Mesenchymal stem cell (in vitro differentiated cells and primary cell): ENCODE measurements around the gene SYNDIG1L.

Source experiments
- DNase-seq: peaks from one replicate; pipeline ENCODE4 v3.0.0-alpha.2; 2013
- H2AFZ ChIP-seq: one replicate; pipeline ENCODE4 v1.6.1; 2013; ENCODE audit warnings: low read depth, mild to moderate bottlenecking, control low read depth, inconsistent platforms, low read length, moderate library complexity
- H2AK5ac ChIP-seq: 2 replicates; pipeline ENCODE4 v1.6.1; 2013; ENCODE audit warnings: low read length, moderate library complexity, mild to moderate bottlenecking, inconsistent platforms; ENCODE audit not compliant: severe bottlenecking
- H2BK120ac ChIP-seq: one replicate; pipeline ENCODE4 v1.6.1; 2013; ENCODE audit warnings: low read depth, mild to moderate bottlenecking, inconsistent platforms, low read length, moderate library complexity
- H2BK12ac ChIP-seq, 2 experiments: one replicate each; pipeline ENCODE4 v1.6.1; 2013; ENCODE audit warnings: inconsistent platforms in 2 of 2, low read length in 2 of 2, mild to moderate bottlenecking in 2 of 2, moderate library complexity in 2 of 2, control low read depth in 1 of 2
- H2BK15ac ChIP-seq: one replicate; pipeline ENCODE4 v1.6.1; 2013; ENCODE audit warnings: mild to moderate bottlenecking, low read depth, inconsistent platforms; ENCODE audit not compliant: poor library complexity, severe bottlenecking
- H2BK5ac ChIP-seq: 2 replicates; pipeline ENCODE4 v1.6.1; 2013; ENCODE audit warnings: low read depth, mild to moderate bottlenecking, low read length, control low read depth, inconsistent platforms; ENCODE audit not compliant: poor library complexity, severe bottlenecking
- H3K14ac ChIP-seq, 2 experiments: one replicate each; pipeline ENCODE4 v1.6.1; 2013; ENCODE audit warnings: inconsistent platforms in 2 of 2, low read length in 2 of 2, control low read depth in 1 of 2, mild to moderate bottlenecking in 1 of 2, moderate library complexity in 1 of 2
- H3K18ac ChIP-seq, 2 experiments: one replicate each; pipeline ENCODE4 v1.6.1; 2013; ENCODE audit warnings: inconsistent platforms in 2 of 2, low read length in 2 of 2, control low read depth in 1 of 2, low read depth in 1 of 2, mild to moderate bottlenecking in 1 of 2
- H3K23ac ChIP-seq, 2 experiments: one replicate each; pipeline ENCODE4 v1.6.1; 2013; ENCODE audit warnings: inconsistent platforms in 2 of 2, low read length in 2 of 2, mild to moderate bottlenecking in 2 of 2, moderate library complexity in 2 of 2, control low read depth in 1 of 2
- H3K27ac ChIP-seq: 2 replicates; pipeline ENCODE4 v1.5.1; 2013; ENCODE audit warnings: mild to moderate bottlenecking, moderate library complexity, low read length, control low read depth, inconsistent platforms; ENCODE audit not compliant: poor library complexity, severe bottlenecking
- H3K27me3 ChIP-seq, 2 experiments: 2 replicates each; pipeline versions ENCODE4 v1.6.1 to v1.7.0; 2013; ENCODE audit warnings: low read length in 2 of 2, mild to moderate bottlenecking in 2 of 2, moderate library complexity in 2 of 2, control low read depth in 1 of 2, inconsistent platforms in 1 of 2; ENCODE audit not compliant: control insufficient read depth in 1 of 2, insufficient read depth in 1 of 2
- H3K36me3 ChIP-seq, 2 experiments: 2 replicates each; pipeline versions ENCODE4 v1.6.1 to v1.7.0; 2013; ENCODE audit warnings: low read length in 2 of 2, control low read depth in 1 of 2, inconsistent platforms in 1 of 2, low read depth in 1 of 2, mild to moderate bottlenecking in 1 of 2; ENCODE audit not compliant: insufficient read depth in 2 of 2, control insufficient read depth in 1 of 2
- H3K4ac ChIP-seq, 2 experiments: one replicate each; pipeline ENCODE4 v1.6.1; 2013; ENCODE audit warnings: inconsistent platforms in 2 of 2, low read length in 2 of 2, mild to moderate bottlenecking in 2 of 2, moderate library complexity in 2 of 2, control low read depth in 1 of 2, low read depth in 1 of 2
- H3K4me1 ChIP-seq: 2 replicates; pipeline ENCODE4 v1.6.1; 2013; ENCODE audit warnings: low read depth, low read length, control low read depth; ENCODE audit not compliant: control insufficient read depth, insufficient read depth
- H3K4me2 ChIP-seq: 2 replicates; pipeline ENCODE4 v1.6.1; 2013; ENCODE audit warnings: low read length, mild to moderate bottlenecking, inconsistent platforms; ENCODE audit not compliant: poor library complexity, severe bottlenecking
- H3K4me3 ChIP-seq, 2 experiments: 2 replicates each; pipeline versions ENCODE4 v1.5.1 to v1.7.0; 2013; ENCODE audit warnings: low read length in 2 of 2, mild to moderate bottlenecking in 2 of 2, control low read depth in 1 of 2, low read depth in 1 of 2; ENCODE audit not compliant: insufficient read depth in 1 of 2
- H3K79me1 ChIP-seq: replicated peaks from 2 replicates; pipeline ENCODE4 v1.6.1; 2013; ENCODE audit warnings: mild to moderate bottlenecking, control low read depth, low read length, inconsistent platforms; ENCODE audit not compliant: poor library complexity, severe bottlenecking
- H3K9ac ChIP-seq: 2 replicates; pipeline ENCODE4 v1.7.0; 2013; ENCODE audit warnings: mild to moderate bottlenecking, low read length, moderate library complexity
- H3K9me3 ChIP-seq: 2 replicates; pipeline ENCODE4 v1.7.0; 2013; ENCODE audit warnings: mild to moderate bottlenecking, low read length; ENCODE audit not compliant: control insufficient read depth
- H4K8ac ChIP-seq: one replicate; pipeline ENCODE4 v1.6.1; 2013; ENCODE audit warnings: inconsistent platforms, mild to moderate bottlenecking, low read length, moderate library complexity
- H4K91ac ChIP-seq: one replicate; pipeline ENCODE4 v1.6.1; 2013; ENCODE audit warnings: mild to moderate bottlenecking, low read length, inconsistent platforms
- WGBS: methylation state at CpG from one replicate; pipeline ENCODE4 v1.1.7; 2013; ENCODE audit warnings: mixed read lengths; 5-methylcytosine and 5-hydroxymethylcytosine counted together

SYNDIG1L gene

GRCh38 chr14:74463697-74464096, 37.7 kb upstream of the SYNDIG1L start:
- no peaks in the 10 kb centered on the region for H3K79me1 ChIP-seq
- H3K36me3 ChIP-seq: no peaks in the 10 kb centered on the region
- H3K4me2 ChIP-seq: no peak overlapping the region
- peaks cover 26 to 32% of the 10 kb centered on the region in 2 experiments for H3K27me3 ChIP-seq
- no peak overlapping the region for H3K18ac ChIP-seq
- H2BK5ac ChIP-seq: no peak overlapping the region
- H2AK5ac ChIP-seq: no peak overlapping the region
- H3K4ac ChIP-seq: no peak overlapping the region
- H4K8ac ChIP-seq: no peak overlapping the region
- no peak overlapping the region for H3K14ac ChIP-seq
- WGBS: 87% methylated on average over 5 of the region's 5 CpGs
- H4K91ac ChIP-seq: no peak overlapping the region
- no peak overlapping the region for H2BK15ac ChIP-seq
- no peak overlapping the region for H3K27ac ChIP-seq
- H3K9me3 ChIP-seq: no peaks in the 10 kb centered on the region
- no peak for DNase-seq
- H3K9ac ChIP-seq: no peak overlapping the region
- no peak overlapping the region for H2BK12ac ChIP-seq
- no peaks in the 10 kb centered on the region for H3K4me1 ChIP-seq
- H3K23ac ChIP-seq: no peak overlapping the region
- no peak overlapping the region for H2BK120ac ChIP-seq
- no peak overlapping the region for H3K4me3 ChIP-seq
- no peak overlapping the region for H2AFZ ChIP-seq

GRCh38 chr14:74462993-74463392, 37.0 kb upstream of the SYNDIG1L start:
- H4K91ac ChIP-seq: no peak overlapping the region
- 92% methylated on average over 3 of the region's 3 CpGs for WGBS

GRCh38 chr14:74459976-74460375, 34.0 kb upstream of the SYNDIG1L start:
- H3K4me3 ChIP-seq: no peak overlapping the region
- H3K18ac ChIP-seq: no peak overlapping the region
- no peak overlapping the region for H3K14ac ChIP-seq
- no peak overlapping the region for H3K23ac ChIP-seq
- no peaks in the 10 kb centered on the region for H3K79me1 ChIP-seq
- no peak overlapping the region for H2AFZ ChIP-seq
- H3K4me2 ChIP-seq: no peak overlapping the region
- H2BK12ac ChIP-seq: no peak overlapping the region
- H3K4me1 ChIP-seq: no peaks in the 10 kb centered on the region
- H3K27ac ChIP-seq: no peak overlapping the region
- no peak overlapping the region for H2BK120ac ChIP-seq
- no peak for DNase-seq
- no peak overlapping the region for H2AK5ac ChIP-seq
- no peaks in the 10 kb centered on the region for H3K9me3 ChIP-seq
- H2BK5ac ChIP-seq: no peak overlapping the region
- no peaks in the 10 kb centered on the region for H3K36me3 ChIP-seq
- H4K91ac ChIP-seq: no peak overlapping the region
- no peak overlapping the region for H3K9ac ChIP-seq
- H3K4ac ChIP-seq: no peak overlapping the region
- WGBS: 92% methylated on average over 6 of the region's 6 CpGs
- H4K8ac ChIP-seq: no peak overlapping the region
- H2BK15ac ChIP-seq: no peak overlapping the region
- peaks cover 40 to 45% of the 10 kb centered on the region in 2 experiments for H3K27me3 ChIP-seq

More at GRCh38 chr14:74462993-74463392, 37.0 kb upstream of the SYNDIG1L start:
- Histone ChIP-seq H2AK5ac (no peak overlapping the region), H3K14ac (no peak overlapping the region), H2BK120ac (no peak overlapping the region), H4K8ac (no peak overlapping the region), H3K27ac (no peak overlapping the region), H3K4me1 (no peaks in the 10 kb centered on the region), H3K4ac (no peak overlapping the region), H3K4me3 (no peak overlapping the region), H3K4me2 (no peak overlapping the region), H3K18ac (no peak overlapping the region), H3K79me1 (no peaks in the 10 kb centered on the region), H3K27me3 (peaks cover 26 to 36% of the 10 kb centered on the region in 2 experiments), H2BK5ac (no peak overlapping the region), H3K9me3 (no peaks in the 10 kb centered on the region), H2AFZ (no peak overlapping the region), H3K23ac (no peak overlapping the region), H3K36me3 (no peaks in the 10 kb centered on the region), H2BK12ac (no peak overlapping the region), H3K9ac (no peak overlapping the region), H2BK15ac (no peak overlapping the region)
- DNase-seq: no peak

GRCh38 chr14:74459289-74459946, 33.4 kb upstream of the SYNDIG1L start:
- Histone ChIP-seq H2BK5ac (no peak overlapping the region), H2AK5ac (no peak overlapping the region), H3K9ac (no peak overlapping the region), H3K4me3 (no peak overlapping the region), H3K4me1 (no peaks in the 10 kb centered on the region), H3K27me3 (peaks cover 36 to 43% of the 10 kb centered on the region in 2 experiments), H3K4me2 (no peak overlapping the region), H3K79me1 (no peaks in the 10 kb centered on the region), H3K36me3 (no peaks in the 10 kb centered on the region), H4K8ac (no peak overlapping the region), H2BK15ac (no peak overlapping the region), H3K23ac (no peak overlapping the region), H3K9me3 (no peaks in the 10 kb centered on the region), H3K18ac (no peak overlapping the region), H2BK12ac (no peak overlapping the region), H2BK120ac (no peak overlapping the region), H3K14ac (no peak overlapping the region), H2AFZ (no peak overlapping the region), H3K4ac (no peak overlapping the region), H3K27ac (no peak overlapping the region), H4K91ac (no peak overlapping the region)
- 58% methylated on average over 10 of the region's 10 CpGs for WGBS
- peak; percentile 76 for DNase-seq
